GM21390 (cell line): ENCODE data around the gene LBX1.
"Not testable (repeated sequence)": the region's sequence is repeated elsewhere in the genome, so short reads cannot be mapped to it uniquely, and the experiment has no call there.

Source experiments
- ATAC-seq: cut with Tn5 transposase; IDR thresholded peaks from one replicate; pipeline ENCODE4 v1.9.1; 2021; ENCODE audit not compliant: unreplicated experiment

The LBX1 gene

GRCh38 chr10:101215397-101216206 lies 13.7 kb downstream of the LBX1 start:
- no peak for ATAC-seq

GRCh38 chr10:101214446-101215396 lies 14.5 kb downstream of the LBX1 start:
- ATAC-seq = no peak

GRCh38 chr10:101208543-101208942 lies 20.7 kb downstream of the LBX1 start:
- no peak for ATAC-seq

- no peak for ATAC-seq
Observed at GRCh38 chr10:101207026-101207425, 22.2 kb downstream of the LBX1 start.

- ATAC-seq = not testable (repeated sequence)
Observed at GRCh38 chr10:101202667-101203066, 26.6 kb downstream of the LBX1 start.

GRCh38 chr10:101198326-101198977 lies 30.8 kb downstream of the LBX1 start:
- ATAC-seq = not testable (repeated sequence)

- no peak for ATAC-seq
Observed at GRCh38 chr10:101195921-101196320, 33.3 kb downstream of the LBX1 start.

GRCh38 chr10:101189461-101190401 lies 39.5 kb downstream of the LBX1 start:
- ATAC-seq = no peak

GRCh38 chr10:101188942-101189341 lies 40.3 kb downstream of the LBX1 start:
- no peak for ATAC-seq

- ATAC-seq = no peak
Observed at GRCh38 chr10:101183458-101184183, 45.6 kb downstream of the LBX1 start.

GRCh38 chr10:101182936-101183335 lies 46.3 kb downstream of the LBX1 start:
- ATAC-seq = no peak
